GM23248 (cell line): ENCODE measurements around the gene MYH9. TPM values are rescaled to one million over a fixed set of nuclear protein-coding genes. Genes with fewer than 3 reads are reported as not detected.

Experiments
- DNase-seq: peaks from one replicate; pipeline ENCODE4 v3.0.0-alpha.2; 2015
- H2AFZ ChIP-seq: fragments of 200-600 bp; sonication (generic); 2 replicates; pipeline ENCODE4 v1.6.1; 2016; ENCODE audit warnings: antibody characterized with exemption
- H3F3A ChIP-seq: fragments of 200-600 bp; sonication (generic); 2 replicates; pipeline ENCODE4 v1.6.1; 2016; ENCODE audit warnings: mild to moderate bottlenecking, antibody characterized with exemption, mixed run types; ENCODE audit not compliant: insufficient read depth
- H3K27ac ChIP-seq: fragments of 200-600 bp; sonication (generic); 2 replicates; pipeline ENCODE4 v1.5.1; 2016; ENCODE audit warnings: mild to moderate bottlenecking
- H3K27me3 ChIP-seq: fragments of 200-600 bp; sonication (generic); replicated peaks from 2 replicates; pipeline ENCODE4 v1.6.1; 2016; ENCODE audit warnings: mild to moderate bottlenecking; ENCODE audit not compliant: insufficient read depth
- H3K36me3 ChIP-seq: fragments of 200-600 bp; sonication (generic); 2 replicates; pipeline ENCODE4 v1.6.1; 2016; ENCODE audit warnings: low read depth, mild to moderate bottlenecking
- H3K4me1 ChIP-seq: fragments of 200-600 bp; sonication (generic); 2 replicates; pipeline ENCODE4 v1.6.1; 2016; ENCODE audit warnings: mild to moderate bottlenecking; ENCODE audit not compliant: insufficient read depth
- H3K4me2 ChIP-seq: fragments of 200-600 bp; sonication (generic); one replicate; pipeline ENCODE4 v1.6.1; 2016; ENCODE audit warnings: mild to moderate bottlenecking; ENCODE audit not compliant: unreplicated experiment
- H3K4me3 ChIP-seq: fragments of 200-600 bp; sonication (generic); 2 replicates; pipeline ENCODE4 v1.5.1; 2016; ENCODE audit warnings: mild to moderate bottlenecking
- H3K79me2 ChIP-seq: fragments of 200-600 bp; sonication (generic); 2 replicates; pipeline ENCODE4 v1.6.1; 2016; ENCODE audit warnings: mild to moderate bottlenecking; ENCODE audit not compliant: insufficient read depth
- H3K9ac ChIP-seq: fragments of 200-600 bp; sonication (generic); 2 replicates; pipeline ENCODE4 v1.6.1; 2016; ENCODE audit warnings: mild to moderate bottlenecking
- H3K9me2 ChIP-seq: fragments of 200-600 bp; sonication (generic); 2 replicates; pipeline ENCODE4 v1.6.1; 2016; ENCODE audit warnings: mixed run types, mild to moderate bottlenecking, moderate library complexity; ENCODE audit not compliant: insufficient read depth
- H3K9me3 ChIP-seq: fragments of 200-600 bp; sonication (generic); one replicate; pipeline ENCODE4 v1.6.1; 2017; ENCODE audit warnings: low read depth
- H4K20me1 ChIP-seq: fragments of 200-600 bp; sonication (generic); 2 replicates; pipeline ENCODE4 v1.6.0; 2016; ENCODE audit not compliant: insufficient read depth
- EZH2 ChIP-seq: fragments of 200-600 bp; sonication (generic); IDR thresholded peaks from 2 replicates; pipeline ENCODE4 v1.6.1; 2018; ENCODE audit warnings: antibody characterized with exemption, mild to moderate bottlenecking; ENCODE audit not compliant: insufficient read depth, poor library complexity, severe bottlenecking
- EZH2phosphoT487 ChIP-seq: fragments of 200-600 bp; sonication (generic); IDR thresholded peaks from 2 replicates; pipeline ENCODE4 v1.6.1; 2018; ENCODE audit warnings: antibody characterized with exemption, moderate library complexity, mild to moderate bottlenecking, low read depth; ENCODE audit not compliant: insufficient read depth
- WGBS, 2 experiments: methylation state at CpG; one replicate each; pipeline ENCODE4 v1.1.6; 2015 to 2017; ENCODE audit warnings: low lambda C conversion rate in 2 of 2, low coverage in 1 of 2; ENCODE audit errors: missing lambda C conversion rate in 2 of 2; 5-methylcytosine and 5-hydroxymethylcytosine counted together
- in situ Hi-C: fragments of 300-500 bp; cut with MboI; formaldehyde crosslinking; loops from 2 replicates; pipeline ENCODE4 v1.15.0; 2020
- polyA plus RNA-seq: library from polyadenylated mRNA; unstranded; fragments of >200 nt; fragmentation: Nextera tagmentation; extraction: Ambion mirVana; gene quantifications from 2 replicates; pipeline ENCODE4 v1.2.1, GENCODE V29; 2016
- total RNA-seq: library from RNA; depleted of rRNA; stranded (reverse); fragments of >200 nt; shearing (Covaris generic); gene quantifications from 2 replicates; pipeline ENCODE4 v1.2.3, GENCODE V29; 2014

The MYH9 gene
- total and polyA plus RNA-seq, 2 experiments from 2014 or later: 287 to 420 TPM

GRCh38 chr22:36305813-36306212, 82.0 kb downstream of the MYH9 start:
- H4K20me1 ChIP-seq: no peaks in the 10 kb centered on the region
- no peaks in the 10 kb centered on the region for H3K27me3 ChIP-seq
- H3K9ac ChIP-seq: no peak overlapping the region
- no peak overlapping the region for H3K4me3 ChIP-seq
- no peaks in the 10 kb centered on the region for H3K9me3 ChIP-seq
- 93% methylated on average over 19 of the region's 19 CpGs for WGBS, 2 experiments
- peaks cover 59% of the 10 kb centered on the region for H3F3A ChIP-seq
- no peak overlapping the region for H3K4me2 ChIP-seq
- no peaks in the 10 kb centered on the region for H3K4me1 ChIP-seq
- peaks cover 93% of the 10 kb centered on the region for H3K36me3 ChIP-seq
- no peak overlapping the region for H2AFZ ChIP-seq
- TF ChIP-seq EZH2phosphoT487: no peak
- TF ChIP-seq EZH2: no peak
- H3K9me2 ChIP-seq: no peaks in the 10 kb centered on the region
- no peak for DNase-seq
- in situ Hi-C loops: loop anchor here (10.0 kb wide), 1 partner anchor 159 kb away; no protein-coding TSS in a partner anchor
- no peak overlapping the region for H3K27ac ChIP-seq
- H3K79me2 ChIP-seq: peaks cover 93% of the 10 kb centered on the region

- Histone ChIP-seq H3K9ac (no peak overlapping the region), H3K9me3 (no peaks in the 10 kb centered on the region), H3K4me3 (no peak overlapping the region), H3K36me3 (peaks cover 93% of the 10 kb centered on the region), H2AFZ (no peak overlapping the region), H3K79me2 (peaks cover 95% of the 10 kb centered on the region), H4K20me1 (no peaks in the 10 kb centered on the region), H3K4me1 (no peaks in the 10 kb centered on the region), H3F3A (peaks cover 53% of the 10 kb centered on the region), H3K9me2 (no peaks in the 10 kb centered on the region), H3K27me3 (no peaks in the 10 kb centered on the region), H3K4me2 (no peak overlapping the region), H3K27ac (no peak overlapping the region)
- no peak for TF ChIP-seq EZH2phosphoT487
- TF ChIP-seq EZH2: no peak
- DNase-seq: no peak
- WGBS, 2 experiments: 81 to 83% methylated on average over 10 of the region's 10 CpGs
- in situ Hi-C loops: loop anchor here (10.0 kb wide), 1 partner anchor 160 kb away; no protein-coding TSS in a partner anchor
These were observed 83.3 kb downstream of the MYH9 start for GRCh38 chr22:36304429-36304828.

GRCh38 chr22:36303874-36304273, 83.9 kb downstream of the MYH9 start:
- no peaks in the 10 kb centered on the region for H3K9me2 ChIP-seq
- H3F3A ChIP-seq: peaks cover 48% of the 10 kb centered on the region
- H3K27ac ChIP-seq: no peak overlapping the region
- H3K27me3 ChIP-seq: no peaks in the 10 kb centered on the region
- H3K4me1 ChIP-seq: no peaks in the 10 kb centered on the region
- in situ Hi-C loops: loop anchor here (10.0 kb wide), 1 partner anchor 161 kb away; no protein-coding TSS in a partner anchor
- WGBS, 2 experiments: 84 to 85% methylated on average over 13 of the region's 13 CpGs
- no peak for DNase-seq
- H3K36me3 ChIP-seq: peaks cover 93% of the 10 kb centered on the region
- peaks cover 95% of the 10 kb centered on the region for H3K79me2 ChIP-seq
- no peak overlapping the region for H3K4me2 ChIP-seq
- no peak overlapping the region for H2AFZ ChIP-seq
- TF ChIP-seq EZH2 (no peak), EZH2phosphoT487 (no peak)
- no peak overlapping the region for H3K4me3 ChIP-seq
- H4K20me1 ChIP-seq: no peaks in the 10 kb centered on the region
- H3K9me3 ChIP-seq: no peaks in the 10 kb centered on the region
- no peak overlapping the region for H3K9ac ChIP-seq

- Histone ChIP-seq H3K9me3 (no peaks in the 10 kb centered on the region), H3K27me3 (no peaks in the 10 kb centered on the region), H3K4me3 (no peak overlapping the region), H3F3A (peaks cover 52% of the 10 kb centered on the region), H3K9me2 (no peaks in the 10 kb centered on the region), H4K20me1 (no peaks in the 10 kb centered on the region), H3K36me3 (peaks cover 93% of the 10 kb centered on the region), H2AFZ (no peak overlapping the region), H3K4me2 (no peak overlapping the region), H3K4me1 (no peaks in the 10 kb centered on the region), H3K27ac (no peak overlapping the region), H3K79me2 (peaks cover 96% of the 10 kb centered on the region), H3K9ac (no peak overlapping the region)
- TF ChIP-seq EZH2phosphoT487 (no peak), EZH2 (no peak)
- WGBS, 2 experiments: 84 to 85% methylated on average over 9 of the region's 9 CpGs
- in situ Hi-C loops: loop anchor here (10.0 kb wide), 1 partner anchor 162 kb away; no protein-coding TSS in a partner anchor
- no peak for DNase-seq
These were observed 84.7 kb downstream of the MYH9 start for GRCh38 chr22:36303115-36303467.
